ENCODE measurements around the gene FTO.

The FTO gene

DNA sequence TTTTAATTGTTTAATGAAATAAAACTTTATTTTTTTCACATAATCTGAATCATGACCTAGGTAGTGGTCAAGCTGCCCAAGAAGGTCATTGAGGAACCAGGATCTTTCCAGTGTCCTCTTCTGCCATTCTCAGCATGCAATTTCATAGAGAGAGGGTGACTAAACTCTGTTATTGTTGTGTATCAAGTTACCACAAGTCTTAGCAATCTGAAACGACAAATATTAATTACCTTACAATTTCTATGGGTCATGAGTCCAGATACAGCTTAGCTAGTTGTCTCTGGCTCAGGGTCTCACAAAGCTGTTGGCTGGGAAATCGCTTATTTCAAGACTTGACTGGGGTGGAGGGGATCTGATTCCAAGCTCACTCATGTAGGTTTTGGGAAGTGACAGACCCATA is 37.6 kb downstream of the FTO start:
- TF ChIP-seq, protein P1, sequence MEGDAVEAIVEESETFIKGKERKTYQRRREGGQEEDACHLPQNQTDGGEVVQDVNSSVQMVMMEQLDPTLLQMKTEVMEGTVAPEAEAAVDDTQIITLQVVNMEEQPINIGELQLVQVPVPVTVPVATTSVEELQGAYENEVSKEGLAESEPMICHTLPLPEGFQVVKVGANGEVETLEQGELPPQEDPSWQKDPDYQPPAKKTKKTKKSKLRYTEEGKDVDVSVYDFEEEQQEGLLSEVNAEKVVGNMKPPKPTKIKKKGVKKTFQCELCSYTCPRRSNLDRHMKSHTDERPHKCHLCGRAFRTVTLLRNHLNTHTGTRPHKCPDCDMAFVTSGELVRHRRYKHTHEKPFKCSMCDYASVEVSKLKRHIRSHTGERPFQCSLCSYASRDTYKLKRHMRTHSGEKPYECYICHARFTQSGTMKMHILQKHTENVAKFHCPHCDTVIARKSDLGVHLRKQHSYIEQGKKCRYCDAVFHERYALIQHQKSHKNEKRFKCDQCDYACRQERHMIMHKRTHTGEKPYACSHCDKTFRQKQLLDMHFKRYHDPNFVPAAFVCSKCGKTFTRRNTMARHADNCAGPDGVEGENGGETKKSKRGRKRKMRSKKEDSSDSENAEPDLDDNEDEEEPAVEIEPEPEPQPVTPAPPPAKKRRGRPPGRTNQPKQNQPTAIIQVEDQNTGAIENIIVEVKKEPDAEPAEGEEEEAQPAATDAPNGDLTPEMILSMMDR (conservative IDR thresholded peaks at IDR 0.05; ENCODE audit: low read depth), result no peak
- ChIA-PET CTCF (interaction anchor here (0.6 kb wide), 1 partner anchor 958 kb away, joined by 4 read pairs; no protein-coding TSS in a partner anchor), POLR2A (ENCODE audit: low non-redundant PET) (no interaction called here)
- no peak for DNase-seq (ENCODE audit: low spot score)
- no peak overlapping the region for H3K27ac ChIP-seq

GRCh38 chr16:53743149-53743566 is 39.2 kb downstream of the FTO start:
- TF ChIP-seq, protein P1 (conservative IDR thresholded peaks at IDR 0.05; ENCODE audit: low read depth), result peak; percentile 50
- CTCF ChIA-PET, result interaction anchor here (0.5 to 1.6 kb wide), 9 partner anchors 11 to 1477 kb away, joined by 3 to 5 read pairs (median 3); no protein-coding TSS in a partner anchor
- POLR2A ChIA-PET (ENCODE audit: low non-redundant PET), result no interaction called here
- H3K27ac ChIP-seq, result no peak overlapping the region
- DNase-seq (ENCODE audit: low spot score), result no peak

GRCh38 chr16:53744449-53744848 is 40.5 kb downstream of the FTO start:
- DNase-seq (ENCODE audit: low spot score), result no peak
- TF ChIP-seq, protein P1 (conservative IDR thresholded peaks at IDR 0.05; ENCODE audit: low read depth), result no peak
- ChIA-PET POLR2A (ENCODE audit: low non-redundant PET) (interaction anchor here (0.6 kb wide), 1 partner anchor 8 kb away, joined by 3 read pairs; no protein-coding TSS in a partner anchor), CTCF (interaction anchor here (0.6 to 1.1 kb wide), 2 partner anchors 9 to 40 kb away, joined by 3 read pairs; partner anchors contain the start of gene FTO)
- H3K27ac ChIP-seq, result no peak overlapping the region

DNA sequence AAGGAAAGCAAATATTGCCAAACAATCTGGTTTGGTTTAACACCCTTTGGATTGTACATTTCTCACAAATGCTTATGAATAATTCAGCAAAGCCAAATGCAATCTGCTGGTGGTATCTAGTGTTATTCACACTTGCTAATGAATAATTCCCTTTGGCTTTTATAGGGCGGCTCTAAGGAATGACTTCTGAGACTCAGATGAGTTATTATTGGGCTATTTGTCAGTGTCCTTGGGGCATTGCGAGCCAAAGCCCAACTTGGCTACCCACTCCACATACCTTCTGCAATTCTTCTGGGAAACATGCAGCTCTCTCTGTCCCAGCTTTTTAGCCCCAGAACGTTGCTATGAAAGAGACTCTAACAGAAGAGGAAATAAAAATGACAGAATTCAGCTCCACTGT is 41.1 kb downstream of the FTO start:
- no peak overlapping the region for H3K27ac ChIP-seq
- DNase-seq (ENCODE audit: low spot score), result peak; percentile 27
- ChIA-PET POLR2A (ENCODE audit: low non-redundant PET) (interaction anchor here (0.6 kb wide), 1 partner anchor 8 kb away, joined by 3 read pairs; no protein-coding TSS in a partner anchor), CTCF (interaction anchor here (0.5 to 1.1 kb wide), 3 partner anchors 8 to 997 kb away, joined by 3 to 4 read pairs (median 3); partner anchors contain the start of gene FTO)
- TF ChIP-seq, protein P1 (conservative IDR thresholded peaks at IDR 0.05; ENCODE audit: low read depth), result no peak

DNA sequence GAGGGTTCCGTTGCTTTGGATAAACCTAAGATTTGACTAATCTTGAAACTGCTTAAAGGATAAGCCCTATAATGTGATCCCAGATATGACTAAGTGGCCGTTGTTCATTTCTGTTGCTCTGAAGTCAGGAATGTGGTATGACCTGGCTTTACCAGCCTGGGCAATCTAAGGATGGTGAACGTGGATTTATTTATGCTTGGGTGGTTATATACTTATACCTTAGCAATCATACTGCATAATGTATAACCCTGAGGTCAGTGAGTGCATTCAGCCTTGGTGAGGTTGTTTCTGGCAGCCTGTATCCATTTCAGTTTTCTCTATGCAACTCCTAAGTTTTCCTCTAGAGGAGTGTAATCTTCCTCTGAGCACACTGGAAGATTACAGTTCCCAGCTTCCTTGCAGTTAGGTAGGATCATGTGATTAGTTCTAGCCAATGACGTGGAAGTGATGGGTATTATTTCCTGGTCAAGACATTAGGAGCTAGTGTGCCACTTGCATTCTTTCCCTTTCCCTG is 41.9 kb downstream of the FTO start:
- H3K27ac ChIP-seq, result no peak overlapping the region
- ChIA-PET POLR2A (ENCODE audit: low non-redundant PET) (no interaction called here), CTCF (interaction anchor here (0.5 kb wide), 1 partner anchor 996 kb away, joined by 4 read pairs; no protein-coding TSS in a partner anchor)
- TF ChIP-seq, protein P1 (conservative IDR thresholded peaks at IDR 0.05; ENCODE audit: low read depth), result no peak
- peak; percentile 64 for DNase-seq (ENCODE audit: low spot score)

DNA sequence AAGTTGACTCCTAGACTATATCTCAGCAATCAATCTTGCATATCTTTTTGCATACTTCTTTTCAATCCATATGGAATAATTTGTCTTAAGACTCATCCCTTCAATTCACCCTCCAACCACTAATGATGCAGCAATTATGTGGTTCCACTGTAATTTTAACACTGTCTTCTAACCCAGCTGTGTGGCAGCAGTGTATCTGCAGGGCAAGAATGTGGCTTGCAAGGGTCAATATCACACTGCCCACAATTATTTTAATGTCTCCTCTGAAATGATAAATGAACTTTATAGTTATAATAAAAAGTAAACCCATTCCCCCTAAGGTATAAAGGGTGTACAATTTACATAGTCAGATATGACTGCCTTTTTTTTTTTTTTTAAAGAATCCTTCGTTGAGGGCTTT is 48.6 kb downstream of the FTO start:
- POLR2A ChIA-PET (ENCODE audit: low non-redundant PET), result interaction anchor here (0.6 kb wide), 1 partner anchor 8 kb away, joined by 3 read pairs; no protein-coding TSS in a partner anchor
- TF ChIP-seq, protein P1 (conservative IDR thresholded peaks at IDR 0.05; ENCODE audit: low read depth), result no peak
- no peak for DNase-seq (ENCODE audit: low spot score)
- CTCF ChIA-PET, result interaction anchor here (0.6 kb wide), 2 partner anchors 41 to 960 kb away, joined by 3 to 4 read pairs; no protein-coding TSS in a partner anchor
- no peak overlapping the region for H3K27ac ChIP-seq

Data from RWPE1 (cell line).